Effector memory CD8-positive, alpha-beta T cell (primary cell): Measurements from ENCODE around the gene EBPL.
"Not testable (repeated sequence)": the region's sequence is repeated elsewhere in the genome, so short reads cannot be mapped to it uniquely, and the experiment has no call there.

Source experiments
- ATAC-seq: fragments of 150-1000 bp; cut with Tn5 transposase; replicated peaks from 2 replicates; pipeline ENCODE4 v1.10.0; 2021; ENCODE audit warnings: mild to moderate bottlenecking, moderate library complexity
- DNase-seq, 3 experiments: peaks; one replicate each; pipeline ENCODE4 v3.0.0; 2021
- H3K27ac Mint-ChIP-seq, 2 donors: one replicate each; pipeline ENCODE4 v1.8.0; 2022; ENCODE audit warnings: mild to moderate bottlenecking in 2 of 2, mixed read lengths in 2 of 2, moderate library complexity in 2 of 2
- H3K27me3 Mint-ChIP-seq, 2 donors: one replicate each; pipeline ENCODE4 v1.8.0; 2022; ENCODE audit warnings: mixed read lengths in 2 of 2
- H3K36me3 Mint-ChIP-seq: one replicate; pipeline ENCODE4 v1.8.0; 2022; ENCODE audit warnings: mild to moderate bottlenecking, moderate library complexity, mixed read lengths; ENCODE audit not compliant: insufficient read depth
- H3K4me1 Mint-ChIP-seq, 2 donors: one replicate each; pipeline ENCODE4 v1.8.0; 2022; ENCODE audit warnings: low read depth in 2 of 2, mixed read lengths in 2 of 2
- H3K4me3 Mint-ChIP-seq, 2 donors: one replicate each; pipeline ENCODE4 v1.8.0; 2022; ENCODE audit warnings: mild to moderate bottlenecking in 2 of 2, mixed read lengths in 2 of 2, moderate library complexity in 2 of 2
- H3K9me3 Mint-ChIP-seq, 2 donors: one replicate each; pipeline ENCODE4 v1.8.0; 2022; ENCODE audit warnings: mixed read lengths in 2 of 2

Gene EBPL

GRCh38 chr13:49616676-49617065, 74.6 kb downstream of the EBPL start:
- H3K27ac Mint-ChIP-seq = no peak overlapping the region
- no peaks in the 10 kb centered on the region for H3K4me1 Mint-ChIP-seq
- H3K4me3 Mint-ChIP-seq = no peak overlapping the region
- DNase-seq = no peak
- no peak for ATAC-seq
- peaks cover 0 to 11% of the 10 kb centered on the region in 2 donors for H3K27me3 Mint-ChIP-seq
- H3K36me3 Mint-ChIP-seq = peaks cover 3% of the 10 kb centered on the region
- H3K9me3 Mint-ChIP-seq = no peaks in the 10 kb centered on the region

- Mint-ChIP-seq H3K4me3 (no peak overlapping the region), H3K27ac (no peak overlapping the region), H3K36me3 (peaks cover 3% of the 10 kb centered on the region), H3K9me3 (no peaks in the 10 kb centered on the region), H3K4me1 (no peaks in the 10 kb centered on the region), H3K27me3 (peaks cover 0 to 11% of the 10 kb centered on the region in 2 donors)
- ATAC-seq (no peak), DNase-seq (no peak)
These were observed 75.2 kb downstream of the EBPL start for GRCh38 chr13:49615836-49616675.

- H3K4me3 Mint-ChIP-seq, H3K27ac Mint-ChIP-seq, H3K4me1 Mint-ChIP-seq, H3K36me3 Mint-ChIP-seq, H3K9me3 Mint-ChIP-seq, ATAC-seq, DNase-seq, H3K27me3 Mint-ChIP-seq: not testable (repeated sequence)
These were observed 79.2 kb downstream of the EBPL start for GRCh38 chr13:49612042-49612441.
